NB4 (cell line): ENCODE results near the gene GALNTL6.

Experiments
- DNase-seq: peaks from one replicate; pipeline ENCODE4 v3.0.0; 2010; ENCODE audit warnings: low read depth
- H3K4me3 ChIP-seq: one replicate; pipeline ENCODE4 v1.5.1; 2011; ENCODE audit warnings: mild to moderate bottlenecking, low read depth, low read length, moderate library complexity
- MYC ChIP-seq: IDR thresholded peaks from 2 replicates; pipeline ENCODE4 v1.6.1; 2011; ENCODE audit warnings: low read depth, low read length
- POLR2A ChIP-seq: IDR thresholded peaks from 2 replicates; pipeline ENCODE4 v1.6.1; 2011; ENCODE audit warnings: mild to moderate bottlenecking; ENCODE audit not compliant: insufficient read length; ENCODE audit errors: extremely low read depth
- TF ChIP-seq, protein P1 (sequence below): IDR thresholded peaks from one replicate; pipeline ENCODE4 v1.5.1; 2012; ENCODE audit warnings: low read depth, low read length
- TF ChIP-seq, protein P2 (sequence below): IDR thresholded peaks from 2 replicates; pipeline ENCODE4 v1.6.1; 2011; ENCODE audit warnings: low read depth, low read length

The GALNTL6 gene

GRCh38 chr4:171812665-171813525, at the start of gene GALNTL6:
TSS of gene GALNTL6 (plus strand) at chr4:171813404.
- H3K4me3 ChIP-seq: no peak within 1 kb of the TSS
- no peak for TF ChIP-seq POLR2A
- no peak for TF ChIP-seq MYC
- TF ChIP-seq, protein P1, sequence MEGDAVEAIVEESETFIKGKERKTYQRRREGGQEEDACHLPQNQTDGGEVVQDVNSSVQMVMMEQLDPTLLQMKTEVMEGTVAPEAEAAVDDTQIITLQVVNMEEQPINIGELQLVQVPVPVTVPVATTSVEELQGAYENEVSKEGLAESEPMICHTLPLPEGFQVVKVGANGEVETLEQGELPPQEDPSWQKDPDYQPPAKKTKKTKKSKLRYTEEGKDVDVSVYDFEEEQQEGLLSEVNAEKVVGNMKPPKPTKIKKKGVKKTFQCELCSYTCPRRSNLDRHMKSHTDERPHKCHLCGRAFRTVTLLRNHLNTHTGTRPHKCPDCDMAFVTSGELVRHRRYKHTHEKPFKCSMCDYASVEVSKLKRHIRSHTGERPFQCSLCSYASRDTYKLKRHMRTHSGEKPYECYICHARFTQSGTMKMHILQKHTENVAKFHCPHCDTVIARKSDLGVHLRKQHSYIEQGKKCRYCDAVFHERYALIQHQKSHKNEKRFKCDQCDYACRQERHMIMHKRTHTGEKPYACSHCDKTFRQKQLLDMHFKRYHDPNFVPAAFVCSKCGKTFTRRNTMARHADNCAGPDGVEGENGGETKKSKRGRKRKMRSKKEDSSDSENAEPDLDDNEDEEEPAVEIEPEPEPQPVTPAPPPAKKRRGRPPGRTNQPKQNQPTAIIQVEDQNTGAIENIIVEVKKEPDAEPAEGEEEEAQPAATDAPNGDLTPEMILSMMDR: no peak
- no peak for DNase-seq

DNA sequence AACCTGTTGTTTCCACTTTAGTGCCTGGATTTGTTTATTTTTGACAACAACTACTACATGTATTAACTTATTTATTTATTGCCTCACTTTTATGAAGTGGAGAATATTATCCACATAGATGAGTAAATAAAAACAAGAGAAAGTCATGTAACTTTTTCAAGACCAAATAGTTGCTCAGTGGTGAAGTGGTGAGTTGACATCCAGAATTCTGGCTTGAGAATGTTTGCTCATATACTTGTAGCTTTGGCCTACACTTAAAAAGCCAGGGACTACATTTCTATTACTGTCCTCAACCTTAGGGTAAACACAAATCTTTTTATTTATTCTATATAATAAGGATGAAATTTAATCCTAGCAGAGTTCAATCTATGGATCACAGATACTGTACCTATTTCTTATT, 47.7 kb upstream of the GALNTL6 start:
- TF ChIP-seq, protein P2, sequence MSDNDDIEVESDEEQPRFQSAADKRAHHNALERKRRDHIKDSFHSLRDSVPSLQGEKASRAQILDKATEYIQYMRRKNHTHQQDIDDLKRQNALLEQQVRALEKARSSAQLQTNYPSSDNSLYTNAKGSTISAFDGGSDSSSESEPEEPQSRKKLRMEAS: no peak

GRCh38 chr4:171774642-171775190, 38.5 kb upstream of the GALNTL6 start:
- H3K4me3 ChIP-seq: no peak overlapping the region
- TF ChIP-seq, protein P2: no peak
- TF ChIP-seq, protein P1: no peak
- TF ChIP-seq MYC: no peak
- TF ChIP-seq POLR2A: no peak
- DNase-seq: no peak

More for the DNA sequence above, 47.7 kb upstream of the GALNTL6 start:
- no peak overlapping the region for H3K4me3 ChIP-seq
- no peak for DNase-seq

GRCh38 chr4:171779301-171779700, 33.9 kb upstream of the GALNTL6 start:
- TF ChIP-seq, protein P1: no peak
- TF ChIP-seq, protein P2: no peak
- TF ChIP-seq POLR2A (no peak), MYC (no peak)
- no peak overlapping the region for H3K4me3 ChIP-seq
- DNase-seq: no peak

DNA sequence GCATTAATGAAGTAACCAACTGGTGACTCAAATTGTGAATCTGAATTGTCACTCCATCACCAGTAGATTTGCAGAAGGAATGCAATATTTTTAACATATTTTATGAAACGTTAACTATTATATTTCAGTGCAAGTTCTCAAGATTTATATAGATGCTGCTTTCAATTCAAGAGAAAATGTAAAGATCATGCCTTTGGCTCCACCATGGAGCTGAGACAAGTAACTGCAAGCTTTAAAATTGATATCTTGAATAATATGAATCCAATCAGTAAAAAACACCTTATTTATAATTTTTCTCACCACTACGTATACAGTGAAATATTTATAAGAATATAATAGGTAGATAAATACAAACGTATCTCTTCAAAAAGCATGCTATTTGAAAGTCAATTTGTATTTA, 27.8 kb upstream of the GALNTL6 start:
- no peak for DNase-seq
- H3K4me3 ChIP-seq: no peak overlapping the region
- TF ChIP-seq POLR2A (no peak), MYC (no peak)
- TF ChIP-seq, protein P1: no peak
- TF ChIP-seq, protein P2: no peak

DNA sequence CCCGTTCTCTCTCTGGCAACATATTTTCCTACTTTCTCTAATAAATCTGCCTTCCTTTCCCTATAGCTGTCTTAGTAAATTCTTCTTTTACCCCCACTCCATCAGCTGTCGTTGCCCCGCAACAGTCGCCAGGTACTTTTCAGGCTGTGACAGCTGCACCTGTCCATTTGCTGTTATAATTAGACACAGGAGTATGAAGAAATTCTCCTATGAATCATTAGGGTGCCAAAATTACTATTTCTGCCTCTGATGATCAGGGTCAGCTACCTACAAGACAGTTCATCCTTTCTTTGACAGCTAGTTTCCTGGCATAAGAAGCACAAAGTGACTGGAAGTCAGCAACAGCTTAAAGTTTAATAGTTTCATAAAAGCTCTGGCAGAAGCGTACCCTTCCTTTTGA, 19.5 kb upstream of the GALNTL6 start:
- no peak overlapping the region for H3K4me3 ChIP-seq
- TF ChIP-seq, protein P2: no peak
- TF ChIP-seq MYC (no peak), POLR2A (no peak)
- TF ChIP-seq, protein P1: no peak
- no peak for DNase-seq
